K562 (cell line): ENCODE results near the gene TSGA10IP. TPM values are rescaled to one million over a fixed set of nuclear protein-coding genes. Genes with fewer than 3 reads are reported as not detected.

Source experiments
- FOS ChIP-seq: IDR thresholded peaks from 3 replicates; pipeline ENCODE4 v1.6.1; 2011; ENCODE audit not compliant: insufficient read length; ENCODE audit errors: extremely low read depth
- FOXP1 ChIP-seq: sonication (generic); formaldehyde crosslinking; IDR thresholded peaks from 2 replicates; pipeline ENCODE4 v1.8.0; 2022; ENCODE audit warnings: mild to moderate bottlenecking, missing genetic modification reagents
- KDM1A ChIP-seq, 2 experiments: fragments of 450-650 bp; IDR thresholded peaks; 2 replicates each; pipeline ENCODE4 v1.6.1; 2016; ENCODE audit warnings: mild to moderate bottlenecking in 2 of 2
- MAZ ChIP-seq, 2 experiments: fragments of 450-650 bp in 1 of 2; sonication (generic) in 1 of 2; formaldehyde crosslinking; IDR thresholded peaks in 1 of 2; conservative IDR thresholded peaks in 1 of 2; 2 replicates each; pipeline versions ENCODE4 v1.4.0 to v1.5.0; 2020; ENCODE audit warnings: mild to moderate bottlenecking in 1 of 2, missing genetic modification reagents in 1 of 2
- NRF1 ChIP-seq, 2 experiments: fragments of 450-650 bp; IDR thresholded peaks in 1 of 2; conservative IDR thresholded peaks in 1 of 2; 2 replicates each; pipeline ENCODE4 v1.6.1; 2014; ENCODE audit warnings: mild to moderate bottlenecking in 2 of 2
- POLR2H ChIP-seq: IDR thresholded peaks from 2 replicates; pipeline ENCODE4 v1.6.1; 2016; ENCODE audit warnings: missing genetic modification characterization, low read depth, mild to moderate bottlenecking, control low read depth, missing compliant biosample characterization, moderate library complexity
- SIN3B ChIP-seq: fragments of 450-650 bp; IDR thresholded peaks from 2 replicates; pipeline ENCODE4 v1.6.1; 2017; ENCODE audit warnings: low read depth, mild to moderate bottlenecking, moderate library complexity
- SMARCE1 ChIP-seq: fragments of 450-650 bp; IDR thresholded peaks from 2 replicates; pipeline ENCODE4 v1.7.1; 2016; ENCODE audit warnings: mild to moderate bottlenecking
- TAF7 ChIP-seq: fragments of 450-650 bp; IDR thresholded peaks from 2 replicates; pipeline ENCODE4 v1.6.1; 2016; ENCODE audit warnings: missing genetic modification characterization, missing compliant biosample characterization
- TCF3 ChIP-seq: sonication (generic); formaldehyde crosslinking; IDR thresholded peaks from 2 replicates; pipeline ENCODE4 v1.4.0; 2020; ENCODE audit warnings: mild to moderate bottlenecking, missing genetic modification reagents
- ZBTB17 ChIP-seq: fragments of 450-650 bp; formaldehyde crosslinking; IDR thresholded peaks from 2 replicates; pipeline ENCODE4 v1.4.0; 2020; ENCODE audit warnings: mild to moderate bottlenecking
- ZMIZ1 ChIP-seq, 2 experiments: fragments of 150-350 bp in 1 of 2; IDR thresholded peaks; 2 replicates each; pipeline ENCODE4 v1.6.1; 2012 to 2016; ENCODE audit warnings: low read depth in 2 of 2, low read length in 2 of 2, mild to moderate bottlenecking in 1 of 2, moderate library complexity in 1 of 2
- ZNF263 ChIP-seq: sonication (generic); formaldehyde crosslinking; IDR thresholded peaks from 2 replicates; pipeline ENCODE4 v1.8.0; 2022; ENCODE audit warnings: mild to moderate bottlenecking, missing genetic modification reagents, borderline replicate concordance
- polyA plus RNA-seq, 8 experiments: library from polyadenylated mRNA; depleted of rRNA in 4 of 8; stranded (reverse) in 5 of 8; unstranded in 3 of 8; fragments of >200 nt; fragmentation: Nextera tagmentation in 2 of 8; fragmentation: Illumina TruSeq in 1 of 8; extraction: Ambion mirVana in 2 of 8; extraction: Trizol in 1 of 8; gene quantifications; 2 replicates each; pipeline versions ENCODE4 v1.2.1 to v1.2.3, GENCODE V29; 2011 to 2014; ENCODE audit warnings: inconsistent platforms in 1 of 8, missing spikeins in 1 of 8
- total RNA-seq, 7 experiments: library from RNA; depleted of rRNA in 6 of 7; stranded (reverse); fragments of >200 nt in 6 of 7; fragmentation: Illumina TruSeq in 2 of 7; extraction: Trizol in 2 of 7; gene quantifications; 2 replicates each; pipeline versions ENCODE4 v1.2.1 to v1.2.3, GENCODE V29; 2011 to 2021; ENCODE audit warnings: low replicate concordance in 1 of 7
- TF ChIP-seq, protein P1 (sequence below): fragments of 150-350 bp; conservative IDR thresholded peaks from 2 replicates; pipeline ENCODE4 v1.6.1; 2014; ENCODE audit warnings: low read length
- TF ChIP-seq, protein P2 (sequence below): fragments of 450-650 bp; IDR thresholded peaks from 2 replicates; pipeline ENCODE4 v1.6.1; 2016; ENCODE audit warnings: mild to moderate bottlenecking
- TF ChIP-seq, protein P3 (sequence below): fragments of 250-450 bp; sonication (Bioruptor Pico); IDR thresholded peaks from 2 replicates; pipeline ENCODE4 v1.4.0; 2020; ENCODE audit warnings: mild to moderate bottlenecking, moderate library complexity

The TSGA10IP gene
- total and polyA plus RNA-seq, 9 of the 15 experiments (the other 6 are each of a cell fraction or from before 2014, with no cell fraction given): not detected

DNA sequence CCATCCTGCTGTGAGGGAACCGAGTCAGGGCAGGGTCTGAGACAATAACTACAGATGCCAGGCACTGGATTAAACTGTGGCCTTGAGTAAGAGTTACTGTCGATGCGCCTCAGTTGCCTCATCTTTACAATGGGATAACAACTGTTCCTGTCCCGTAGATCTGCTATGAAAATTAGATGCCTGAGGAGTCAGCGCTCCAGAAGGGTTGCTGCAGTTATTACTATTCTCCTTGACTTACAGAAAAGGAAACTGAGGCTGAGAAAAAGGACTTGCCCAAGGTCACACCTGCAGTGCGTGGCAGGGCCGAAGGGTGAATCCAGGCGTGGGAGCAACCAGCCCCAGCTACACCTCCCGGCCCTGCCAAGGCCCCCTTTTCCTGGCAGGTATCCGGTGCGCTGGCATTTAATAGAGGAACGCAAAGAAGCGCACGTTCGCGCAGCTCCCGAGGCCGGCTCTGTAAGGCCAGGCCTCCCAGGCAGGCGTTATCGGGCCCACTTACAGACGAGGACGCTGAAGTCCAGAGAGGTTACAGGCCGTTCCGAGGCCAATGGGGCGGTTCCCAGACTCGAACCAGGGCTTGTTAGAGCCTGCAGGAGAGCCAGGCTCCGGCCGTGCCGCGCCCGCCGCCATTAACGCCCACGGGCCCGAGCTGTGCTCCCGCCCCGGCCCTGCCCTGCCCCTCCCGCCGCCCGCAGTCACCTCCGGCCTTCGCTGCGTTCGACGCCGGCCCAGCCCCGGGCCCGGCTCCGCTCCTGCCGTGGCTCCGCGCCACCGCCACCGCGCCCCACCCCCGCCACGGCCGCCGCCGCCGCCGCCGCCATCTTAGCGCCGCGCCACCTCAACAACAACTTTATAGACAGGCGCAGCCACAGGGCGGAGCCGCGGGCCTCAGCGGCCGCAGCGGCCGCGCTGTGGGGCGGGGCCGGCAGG is 26.8 kb upstream of the TSGA10IP start, which contains the start of gene C11orf68 (continued):
- TF ChIP-seq, protein P1, sequence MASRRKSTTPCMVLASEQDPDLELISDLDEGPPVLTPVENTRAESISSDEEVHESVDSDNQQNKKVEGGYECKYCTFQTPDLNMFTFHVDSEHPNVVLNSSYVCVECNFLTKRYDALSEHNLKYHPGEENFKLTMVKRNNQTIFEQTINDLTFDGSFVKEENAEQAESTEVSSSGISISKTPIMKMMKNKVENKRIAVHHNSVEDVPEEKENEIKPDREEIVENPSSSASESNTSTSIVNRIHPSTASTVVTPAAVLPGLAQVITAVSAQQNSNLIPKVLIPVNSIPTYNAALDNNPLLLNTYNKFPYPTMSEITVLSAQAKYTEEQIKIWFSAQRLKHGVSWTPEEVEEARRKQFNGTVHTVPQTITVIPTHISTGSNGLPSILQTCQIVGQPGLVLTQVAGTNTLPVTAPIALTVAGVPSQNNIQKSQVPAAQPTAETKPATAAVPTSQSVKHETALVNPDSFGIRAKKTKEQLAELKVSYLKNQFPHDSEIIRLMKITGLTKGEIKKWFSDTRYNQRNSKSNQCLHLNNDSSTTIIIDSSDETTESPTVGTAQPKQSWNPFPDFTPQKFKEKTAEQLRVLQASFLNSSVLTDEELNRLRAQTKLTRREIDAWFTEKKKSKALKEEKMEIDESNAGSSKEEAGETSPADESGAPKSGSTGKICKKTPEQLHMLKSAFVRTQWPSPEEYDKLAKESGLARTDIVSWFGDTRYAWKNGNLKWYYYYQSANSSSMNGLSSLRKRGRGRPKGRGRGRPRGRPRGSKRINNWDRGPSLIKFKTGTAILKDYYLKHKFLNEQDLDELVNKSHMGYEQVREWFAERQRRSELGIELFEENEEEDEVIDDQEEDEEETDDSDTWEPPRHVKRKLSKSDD: no peak
- 0 out of 2 replicates have a peak, but pooled peaks have one; percentile 48 for TF ChIP-seq ZNF263 (CRISPR knock-in tag)
- TF ChIP-seq SMARCE1: 0 out of 2 replicates have a peak, but pooled peaks have one; percentile 20
- peak; percentile 18; the same call in 1 of the 2 replicates for TF ChIP-seq TCF3 (CRISPR knock-in tag)
- TF ChIP-seq KDM1A (IDR thresholded peaks at IDR 0.05): peak in 1 of 2 experiments; percentile 80; a peak in 2 of 4 replicates
- peak; percentile 36; the same call in 1 of the 2 replicates for TF ChIP-seq SIN3B
- peak; percentile 66 to 72 for TF ChIP-seq NRF1 (conservative IDR thresholded peaks at IDR 0.05 in 1 of 2, IDR thresholded peaks at IDR 0.05 in 1 of 2)
- TF ChIP-seq ZBTB17: no peak
- no peak for TF ChIP-seq FOS
- 0 out of 4 replicates have a peak, but pooled peaks of 1 of the 2 experiments have one; percentile 37 for TF ChIP-seq MAZ (CRISPR knock-in tag; conservative IDR thresholded peaks at IDR 0.05 in 1 of 2, IDR thresholded peaks at IDR 0.05 in 1 of 2)
- TF ChIP-seq ZMIZ1 (IDR thresholded peaks at IDR 0.05; ENCODE audit: low read depth in 2 of 2, low read length in 2 of 2): no peak
- TF ChIP-seq, protein P2, sequence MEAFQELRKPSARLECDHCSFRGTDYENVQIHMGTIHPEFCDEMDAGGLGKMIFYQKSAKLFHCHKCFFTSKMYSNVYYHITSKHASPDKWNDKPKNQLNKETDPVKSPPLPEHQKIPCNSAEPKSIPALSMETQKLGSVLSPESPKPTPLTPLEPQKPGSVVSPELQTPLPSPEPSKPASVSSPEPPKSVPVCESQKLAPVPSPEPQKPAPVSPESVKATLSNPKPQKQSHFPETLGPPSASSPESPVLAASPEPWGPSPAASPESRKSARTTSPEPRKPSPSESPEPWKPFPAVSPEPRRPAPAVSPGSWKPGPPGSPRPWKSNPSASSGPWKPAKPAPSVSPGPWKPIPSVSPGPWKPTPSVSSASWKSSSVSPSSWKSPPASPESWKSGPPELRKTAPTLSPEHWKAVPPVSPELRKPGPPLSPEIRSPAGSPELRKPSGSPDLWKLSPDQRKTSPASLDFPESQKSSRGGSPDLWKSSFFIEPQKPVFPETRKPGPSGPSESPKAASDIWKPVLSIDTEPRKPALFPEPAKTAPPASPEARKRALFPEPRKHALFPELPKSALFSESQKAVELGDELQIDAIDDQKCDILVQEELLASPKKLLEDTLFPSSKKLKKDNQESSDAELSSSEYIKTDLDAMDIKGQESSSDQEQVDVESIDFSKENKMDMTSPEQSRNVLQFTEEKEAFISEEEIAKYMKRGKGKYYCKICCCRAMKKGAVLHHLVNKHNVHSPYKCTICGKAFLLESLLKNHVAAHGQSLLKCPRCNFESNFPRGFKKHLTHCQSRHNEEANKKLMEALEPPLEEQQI: no peak
- TF ChIP-seq TAF7: no peak
- TF ChIP-seq, protein P3, sequence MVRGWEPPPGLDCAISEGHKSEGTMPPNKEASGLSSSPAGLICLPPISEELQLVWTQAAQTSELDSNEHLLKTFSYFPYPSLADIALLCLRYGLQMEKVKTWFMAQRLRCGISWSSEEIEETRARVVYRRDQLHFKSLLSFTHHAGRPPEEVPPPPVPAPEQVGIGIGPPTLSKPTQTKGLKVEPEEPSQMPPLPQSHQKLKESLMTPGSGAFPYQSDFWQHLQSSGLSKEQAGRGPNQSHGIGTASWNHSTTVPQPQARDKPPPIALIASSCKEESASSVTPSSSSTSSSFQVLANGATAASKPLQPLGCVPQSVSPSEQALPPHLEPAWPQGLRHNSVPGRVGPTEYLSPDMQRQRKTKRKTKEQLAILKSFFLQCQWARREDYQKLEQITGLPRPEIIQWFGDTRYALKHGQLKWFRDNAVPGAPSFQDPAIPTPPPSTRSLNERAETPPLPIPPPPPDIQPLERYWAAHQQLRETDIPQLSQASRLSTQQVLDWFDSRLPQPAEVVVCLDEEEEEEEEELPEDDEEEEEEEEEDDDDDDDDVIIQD (CRISPR knock-in tag): no peak
- peak; percentile 86 for TF ChIP-seq POLR2H (tag)
- TF ChIP-seq FOXP1 (CRISPR knock-in tag): peak; percentile 10; the same call in 1 of the 2 replicates
